Karpas-422 (cell line): ENCODE data around the gene INS. TPM values are rescaled to one million over a fixed set of nuclear protein-coding genes. Genes with fewer than 3 reads are reported as not detected.

Experiments used
- DNase-seq: peaks from one replicate; pipeline ENCODE4 v3.0.0-alpha.2; 2015
- H2AFZ ChIP-seq: fragments of 200-600 bp; sonication (generic); 2 replicates; pipeline ENCODE4 v1.6.1; 2014; ENCODE audit warnings: antibody characterized with exemption, low read length, mixed read lengths
- H3K27ac ChIP-seq: fragments of 200-600 bp; sonication (generic); 2 replicates; pipeline ENCODE4 v1.5.1; 2014; ENCODE audit warnings: mild to moderate bottlenecking, low read length, moderate library complexity
- H3K27me3 ChIP-seq: fragments of 200-600 bp; sonication (generic); 2 replicates; pipeline ENCODE4 v1.6.1; 2014; ENCODE audit warnings: low read length, mixed read lengths
- H3K36me3 ChIP-seq: fragments of 200-600 bp; sonication (generic); 2 replicates; pipeline ENCODE4 v1.6.1; 2014; ENCODE audit warnings: low read length, mixed read lengths; ENCODE audit not compliant: insufficient read depth
- H3K4me1 ChIP-seq: fragments of 200-600 bp; sonication (generic); 2 replicates; pipeline ENCODE4 v1.6.1; 2014; ENCODE audit warnings: mild to moderate bottlenecking, low read length, mixed read lengths
- H3K4me2 ChIP-seq: fragments of 200-600 bp; sonication (generic); 2 replicates; pipeline ENCODE4 v1.6.1; 2014; ENCODE audit warnings: low read length, low read depth, mild to moderate bottlenecking; ENCODE audit not compliant: poor library complexity, severe bottlenecking
- H3K4me3 ChIP-seq: fragments of 200-600 bp; sonication (generic); 2 replicates; pipeline ENCODE4 v1.5.1; 2014; ENCODE audit warnings: mild to moderate bottlenecking, antibody characterized with exemption, low read length, mixed read lengths
- H3K79me2 ChIP-seq: fragments of 200-600 bp; sonication (generic); 2 replicates; pipeline ENCODE4 v1.6.1; 2014; ENCODE audit warnings: mild to moderate bottlenecking, low read length, mixed read lengths
- H3K9ac ChIP-seq: fragments of 200-600 bp; sonication (generic); 2 replicates; pipeline ENCODE4 v1.6.0; 2014; ENCODE audit warnings: low read length
- H3K9me2 ChIP-seq: fragments of 200-600 bp; sonication (generic), shearing (Covaris generic); replicated peaks from 2 replicates; pipeline ENCODE4 v1.6.0; 2014; ENCODE audit warnings: mild to moderate bottlenecking, low read length, moderate library complexity; ENCODE audit not compliant: insufficient read depth
- H3K9me3 ChIP-seq: fragments of 300-700, 200-600 bp; sonication (generic); 2 replicates; pipeline ENCODE4 v1.6.1; 2014; ENCODE audit warnings: low read length, mixed read lengths
- H4K20me1 ChIP-seq: fragments of 200-600 bp; sonication (generic); 2 replicates; pipeline ENCODE4 v1.6.1; 2014; ENCODE audit warnings: mild to moderate bottlenecking, antibody characterized with exemption, low read length, low read depth; ENCODE audit not compliant: insufficient read depth
- total RNA-seq: library from RNA; depleted of rRNA; stranded (reverse); fragments of >200 nt; shearing (Covaris generic); gene quantifications from 2 replicates; pipeline ENCODE4 v1.2.3, GENCODE V29; 2014; ENCODE audit warnings: low replicate concordance

Gene INS
- total RNA-seq, 1 experiment from 2014 or later = not detected

DNA sequence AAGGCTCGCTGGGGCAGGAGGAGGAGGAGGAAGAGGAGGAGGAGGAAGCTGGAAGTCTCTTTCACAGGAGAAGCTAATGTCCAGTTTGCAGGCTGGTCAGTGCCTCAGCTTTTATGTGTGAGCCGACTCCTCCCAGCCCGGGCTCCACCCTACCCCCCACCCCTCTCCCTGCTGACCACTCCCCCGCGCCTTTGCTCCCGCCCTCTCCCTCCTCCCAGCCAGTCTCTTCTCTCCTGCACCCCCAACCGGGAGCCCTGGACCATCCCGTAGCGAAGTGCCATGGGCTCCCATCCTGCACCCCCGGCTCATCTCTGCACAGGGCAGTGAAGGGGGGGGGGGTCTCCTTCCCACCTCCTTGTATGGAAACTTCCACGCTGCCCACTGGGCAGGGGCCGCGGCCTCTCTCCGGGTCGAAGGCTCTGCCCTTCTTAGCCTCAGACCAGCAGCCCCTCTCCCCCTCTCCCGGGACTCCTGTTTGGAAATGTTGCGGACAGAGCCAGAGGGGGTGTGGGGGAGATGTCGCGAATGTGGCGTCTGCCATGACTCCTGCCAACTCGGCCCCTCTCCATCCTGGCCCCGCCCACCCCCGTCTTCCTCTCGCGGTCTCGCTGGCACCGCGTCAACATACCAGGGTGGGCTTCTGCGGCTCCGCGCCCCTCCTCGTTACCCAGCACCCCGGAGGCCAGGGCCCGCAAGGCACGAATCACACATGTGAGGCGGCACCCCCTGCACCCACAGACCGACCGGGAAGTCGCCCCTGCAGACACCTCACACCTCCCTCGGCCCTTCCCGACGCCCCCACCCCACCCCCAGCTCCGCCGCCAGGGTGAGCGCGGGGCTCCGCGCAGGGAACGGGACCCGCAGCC is 23.6 kb downstream of the INS start:
- Histone ChIP-seq H3K79me2 (no peaks in the 10 kb centered on the region), H3K9me3 (no peaks in the 10 kb centered on the region), H4K20me1 (no peaks in the 10 kb centered on the region), H3K4me3 (no peak overlapping the region), H3K4me1 (no peaks in the 10 kb centered on the region), H3K27me3 (no peaks in the 10 kb centered on the region), H3K4me2 (no peak overlapping the region), H3K9me2 (no peaks in the 10 kb centered on the region), H2AFZ (no peak overlapping the region), H3K36me3 (no peaks in the 10 kb centered on the region), H3K9ac (no peak overlapping the region), H3K27ac (no peak overlapping the region)
- DNase-seq = no peak

DNA sequence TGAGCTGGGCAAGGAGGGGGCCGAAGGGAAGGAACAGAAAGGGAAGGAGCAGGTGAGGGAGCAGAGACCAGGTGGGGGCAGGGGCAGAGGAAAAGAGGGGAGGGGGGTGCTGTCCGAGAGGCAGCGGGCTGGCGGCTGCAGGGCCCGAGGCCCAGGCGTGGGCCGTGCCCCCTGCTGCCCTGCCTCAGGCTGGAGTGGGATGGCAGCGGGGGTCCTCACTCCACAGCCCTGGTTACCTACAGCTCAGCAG is 24.1 kb downstream of the INS start:
- Histone ChIP-seq H3K9me2 (no peaks in the 10 kb centered on the region), H3K79me2 (no peaks in the 10 kb centered on the region), H3K27me3 (no peaks in the 10 kb centered on the region), H3K4me3 (no peak overlapping the region), H4K20me1 (no peaks in the 10 kb centered on the region), H3K27ac (no peak overlapping the region), H3K9me3 (no peaks in the 10 kb centered on the region), H3K36me3 (no peaks in the 10 kb centered on the region), H3K4me2 (no peak overlapping the region), H2AFZ (no peak overlapping the region), H3K4me1 (no peaks in the 10 kb centered on the region), H3K9ac (no peak overlapping the region)
- no peak for DNase-seq

- Histone ChIP-seq H3K36me3 (no peaks in the 10 kb centered on the region), H3K9ac (no peak overlapping the region), H3K4me3 (no peak overlapping the region), H3K27me3 (no peaks in the 10 kb centered on the region), H3K27ac (no peak overlapping the region), H3K4me1 (no peaks in the 10 kb centered on the region), H3K79me2 (no peaks in the 10 kb centered on the region), H3K4me2 (no peak overlapping the region), H3K9me3 (no peaks in the 10 kb centered on the region), H3K9me2 (no peaks in the 10 kb centered on the region), H2AFZ (no peak overlapping the region), H4K20me1 (no peaks in the 10 kb centered on the region)
- no peak for DNase-seq
Observed at GRCh38 chr11:2136209-2136951, 24.6 kb downstream of the INS start.

DNA sequence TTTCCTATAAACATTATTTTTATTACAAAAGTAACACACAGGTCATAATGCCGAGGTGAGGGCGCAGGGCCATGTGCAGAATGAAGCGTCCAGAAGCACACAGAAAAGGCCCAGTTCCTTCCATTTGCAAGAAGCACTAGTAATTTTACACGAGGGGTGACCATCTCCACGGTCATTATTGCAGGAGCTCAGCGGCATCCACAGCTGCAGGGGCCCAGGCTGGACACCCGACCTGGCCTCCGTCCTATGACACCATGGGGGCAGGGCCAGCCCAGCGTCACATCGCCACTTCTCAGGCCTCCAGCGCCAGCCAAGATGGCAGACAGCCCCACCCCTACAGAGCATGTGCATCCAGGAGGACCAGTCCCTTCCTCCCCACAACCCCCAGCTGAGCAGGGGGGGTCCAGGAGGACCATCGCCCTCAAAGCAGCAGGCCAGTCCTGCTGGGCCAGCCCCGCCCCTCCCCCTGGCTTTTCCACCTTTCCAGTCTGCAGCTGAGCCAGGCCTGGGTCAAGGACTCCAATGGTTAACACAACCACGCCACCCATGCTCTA is 25.3 kb downstream of the INS start:
- Histone ChIP-seq H3K9ac (no peak overlapping the region), H3K4me2 (no peak overlapping the region), H3K36me3 (no peaks in the 10 kb centered on the region), H3K9me2 (no peaks in the 10 kb centered on the region), H3K79me2 (no peaks in the 10 kb centered on the region), H3K4me1 (no peaks in the 10 kb centered on the region), H3K9me3 (no peaks in the 10 kb centered on the region), H3K4me3 (no peak overlapping the region), H3K27me3 (no peaks in the 10 kb centered on the region), H2AFZ (no peak overlapping the region), H3K27ac (no peak overlapping the region), H4K20me1 (no peaks in the 10 kb centered on the region)
- no peak for DNase-seq

DNA sequence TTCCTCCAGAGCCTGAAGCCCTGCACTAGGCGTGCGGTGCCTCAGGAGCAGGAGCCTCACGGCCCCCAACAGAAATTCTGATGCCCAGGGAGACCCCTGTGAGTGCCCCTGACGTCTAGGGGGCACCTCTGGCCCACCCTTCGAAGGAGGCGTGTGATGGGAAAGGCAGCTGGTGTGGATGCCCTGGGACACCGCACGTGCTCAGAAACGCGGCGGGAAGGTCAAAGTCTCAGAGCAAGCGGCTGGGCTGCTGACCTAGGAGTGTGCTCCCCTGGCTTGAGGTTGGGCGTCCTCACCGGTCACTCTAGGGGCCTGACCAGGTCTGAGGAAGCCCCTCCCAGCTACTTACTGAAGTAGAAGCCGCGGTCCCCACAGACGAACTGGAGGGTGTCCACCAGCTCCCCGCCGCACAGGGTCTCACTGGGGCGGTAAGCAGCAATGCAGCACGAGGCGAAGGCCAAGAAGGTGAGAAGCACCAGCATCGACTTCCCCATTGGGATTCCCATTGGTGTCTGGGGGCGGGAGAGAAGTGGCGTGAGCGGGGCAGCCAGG is 25.9 kb downstream of the INS start:
- Histone ChIP-seq H3K9me3 (no peaks in the 10 kb centered on the region), H3K4me2 (no peak overlapping the region), H3K27me3 (no peaks in the 10 kb centered on the region), H3K4me1 (no peaks in the 10 kb centered on the region), H2AFZ (no peak overlapping the region), H4K20me1 (no peaks in the 10 kb centered on the region), H3K36me3 (no peaks in the 10 kb centered on the region), H3K9ac (no peak overlapping the region), H3K79me2 (no peaks in the 10 kb centered on the region), H3K9me2 (no peaks in the 10 kb centered on the region), H3K27ac (no peak overlapping the region), H3K4me3 (no peak overlapping the region)
- no peak for DNase-seq

- no peak for DNase-seq
- no peak overlapping the region for H2AFZ ChIP-seq
- no peaks in the 10 kb centered on the region for H3K27me3 ChIP-seq
- H4K20me1 ChIP-seq = no peaks in the 10 kb centered on the region
- H3K4me2 ChIP-seq = no peak overlapping the region
- no peaks in the 10 kb centered on the region for H3K9me2 ChIP-seq
- no peak overlapping the region for H3K9ac ChIP-seq
- no peaks in the 10 kb centered on the region for H3K36me3 ChIP-seq
- no peak overlapping the region for H3K4me3 ChIP-seq
- no peaks in the 10 kb centered on the region for H3K9me3 ChIP-seq
- H3K27ac ChIP-seq = no peak overlapping the region
- H3K79me2 ChIP-seq = no peaks in the 10 kb centered on the region
- H3K4me1 ChIP-seq = no peaks in the 10 kb centered on the region
Observed at GRCh38 chr11:2134022-2135010, 26.7 kb downstream of the INS start.

DNA sequence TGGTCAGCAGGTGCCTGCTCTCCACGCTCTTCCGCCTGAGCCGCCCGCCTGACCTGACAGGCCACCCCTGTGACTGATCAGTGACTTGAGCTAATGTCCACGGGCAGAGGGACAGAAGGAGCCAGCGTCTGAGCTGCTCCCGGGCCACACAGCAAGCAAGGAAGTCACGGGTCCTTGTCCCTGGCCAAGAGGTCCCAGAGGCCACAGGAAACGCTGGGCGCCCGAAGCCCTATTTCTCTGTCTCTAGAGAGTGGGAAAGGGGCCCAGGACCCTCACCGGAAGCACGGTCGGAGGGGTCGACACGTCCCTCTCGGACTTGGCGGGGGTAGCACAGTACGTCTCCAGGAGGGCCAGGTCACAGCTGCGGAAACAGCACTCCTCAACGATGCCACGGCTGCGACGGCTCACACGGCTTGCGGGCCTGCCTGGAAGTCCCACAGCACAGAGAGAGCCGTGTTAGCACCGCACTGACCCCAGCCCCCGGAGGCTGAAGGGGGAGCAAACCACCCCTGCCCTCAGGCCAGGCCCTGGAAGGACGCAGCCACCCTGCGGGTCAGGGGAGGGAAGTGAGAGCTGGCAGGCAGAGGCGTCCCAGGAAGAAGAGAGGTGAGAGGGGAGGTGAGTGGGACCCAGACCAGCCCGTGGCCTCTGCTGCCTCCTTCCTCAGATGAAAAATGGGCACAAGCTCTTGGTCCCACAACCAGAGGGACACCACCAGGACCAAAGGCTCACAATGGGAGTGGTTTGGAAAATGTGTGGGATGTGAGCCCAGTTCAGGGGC is 27.6 kb downstream of the INS start:
- Histone ChIP-seq H3K9me2 (no peaks in the 10 kb centered on the region), H3K27me3 (no peaks in the 10 kb centered on the region), H3K4me3 (no peak overlapping the region), H3K79me2 (no peaks in the 10 kb centered on the region), H3K4me1 (no peaks in the 10 kb centered on the region), H2AFZ (no peak overlapping the region), H3K4me2 (no peak overlapping the region), H3K27ac (no peak overlapping the region), H3K36me3 (no peaks in the 10 kb centered on the region), H4K20me1 (no peaks in the 10 kb centered on the region), H3K9me3 (no peaks in the 10 kb centered on the region), H3K9ac (no peak overlapping the region)
- DNase-seq = no peak
